Measurements from ENCODE around the gene TTLL11.
"Not testable (repeated sequence)": the region's sequence is repeated elsewhere in the genome, so short reads cannot be mapped to it uniquely, and the experiment has no call there.

Gene TTLL11

DNA sequence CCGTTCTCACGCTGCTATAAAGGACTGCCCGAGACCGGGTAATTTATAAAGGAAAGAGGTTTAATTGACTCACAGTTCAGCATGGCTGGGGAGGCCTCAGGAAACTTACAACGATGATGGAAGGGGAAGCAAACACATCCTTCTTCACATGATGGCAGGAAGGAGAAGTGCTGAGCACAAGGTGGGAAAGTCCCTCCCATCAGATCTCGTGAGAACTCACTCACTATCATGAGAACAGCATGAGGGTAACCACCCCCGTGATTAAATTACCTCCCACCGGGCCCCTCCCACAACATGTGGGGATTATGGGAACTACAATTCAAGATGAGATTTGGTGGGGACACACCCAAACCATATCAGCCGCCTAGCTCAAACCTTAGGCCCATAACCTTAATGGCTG, 24.1 kb upstream of the TTLL11 start:
- not testable (repeated sequence) for H3K9ac ChIP-seq (ENCODE audit: low read depth in 1 of 2, low read length in 2 of 2); H3K36me3 ChIP-seq (ENCODE audit: control insufficient read depth in 2 of 2, insufficient read depth in 2 of 2, low read length in 2 of 2); H3K27ac ChIP-seq (ENCODE audit: low read depth in 2 of 2, low read length in 2 of 2); H3K4me3 ChIP-seq (ENCODE audit: low read length in 2 of 2); H3K9me3 ChIP-seq (ENCODE audit: control insufficient read depth in 2 of 2, low read length in 2 of 2); H3K4me1 ChIP-seq (ENCODE audit: control insufficient read depth in 2 of 2, insufficient read depth in 2 of 2, low read length in 2 of 2)
- peaks cover 0 to 11% of the 10 kb centered on the region in 2 donors for H3K27me3 ChIP-seq (ENCODE audit: control insufficient read depth in 2 of 2, insufficient read depth in 2 of 2, low read length in 2 of 2)

DNA sequence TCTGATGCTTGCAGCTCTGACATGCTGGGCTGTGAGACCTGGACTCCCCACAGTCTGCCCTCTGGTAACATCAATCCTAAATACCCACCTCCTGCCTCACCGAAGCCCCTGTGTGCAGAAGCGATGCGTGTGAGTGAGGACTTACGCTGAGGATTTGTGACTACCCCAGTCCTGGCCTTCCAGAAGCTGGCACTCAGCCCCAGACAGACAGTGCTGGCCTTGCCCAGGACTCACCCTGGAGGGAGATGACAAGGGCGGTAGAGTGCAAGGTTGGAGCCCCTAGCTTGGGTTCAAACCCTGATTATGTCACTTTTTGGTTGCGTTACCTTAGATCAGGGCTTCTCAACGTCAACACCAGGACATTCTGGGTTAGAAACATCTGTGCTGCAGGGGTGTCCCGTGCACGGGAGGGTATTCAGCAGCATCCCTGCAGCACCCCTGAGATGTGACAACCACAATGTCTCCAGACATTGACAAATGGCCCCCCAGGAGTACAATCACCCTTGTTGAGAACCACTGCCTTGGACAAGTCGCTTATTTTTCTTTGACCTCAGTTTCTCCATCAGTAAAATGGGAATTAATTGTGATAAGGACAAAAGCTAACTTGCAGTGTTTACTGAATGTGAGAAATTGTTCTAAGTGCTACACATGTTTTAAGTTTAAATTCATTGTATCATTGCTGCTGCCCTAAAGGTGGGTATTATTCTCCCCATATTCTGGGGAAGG, 23.5 kb upstream of the TTLL11 start:
- no peaks in the 10 kb centered on the region for H3K4me1 ChIP-seq (ENCODE audit: control insufficient read depth in 2 of 2, insufficient read depth in 2 of 2, low read length in 2 of 2)
- no peak overlapping the region for H3K4me3 ChIP-seq (ENCODE audit: low read length in 2 of 2)
- H3K27ac ChIP-seq (ENCODE audit: low read depth in 2 of 2, low read length in 2 of 2) = no peak overlapping the region
- H3K9ac ChIP-seq (ENCODE audit: low read depth in 1 of 2, low read length in 2 of 2) = no peak overlapping the region
- H3K27me3 ChIP-seq (ENCODE audit: control insufficient read depth in 2 of 2, insufficient read depth in 2 of 2, low read length in 2 of 2) = peaks cover 0 to 11% of the 10 kb centered on the region in 2 donors
- H3K9me3 ChIP-seq (ENCODE audit: control insufficient read depth in 2 of 2, low read length in 2 of 2) = no peaks in the 10 kb centered on the region
- no peaks in the 10 kb centered on the region for H3K36me3 ChIP-seq (ENCODE audit: control insufficient read depth in 2 of 2, insufficient read depth in 2 of 2, low read length in 2 of 2)

DNA sequence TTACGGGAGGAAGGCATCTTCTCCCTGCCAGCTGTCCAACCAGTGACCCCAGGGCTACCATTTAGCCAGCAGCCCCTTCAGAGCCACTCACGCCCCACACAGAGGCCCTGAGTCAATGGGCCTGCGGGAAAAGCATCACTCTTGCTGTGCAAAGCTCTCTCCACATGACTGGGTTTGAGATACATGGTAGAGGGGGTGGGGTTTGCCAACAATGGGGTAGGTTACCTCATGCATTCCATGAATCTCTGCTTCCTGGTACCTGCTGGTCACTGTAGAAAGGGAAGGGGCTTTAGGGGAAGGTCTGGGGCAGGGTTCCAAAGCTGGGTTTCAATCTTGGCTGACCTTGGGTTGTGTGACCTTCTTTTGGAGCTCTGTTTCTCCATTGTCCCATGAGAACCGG, 22.9 kb upstream of the TTLL11 start:
- no peaks in the 10 kb centered on the region for H3K9me3 ChIP-seq (ENCODE audit: control insufficient read depth in 2 of 2, low read length in 2 of 2)
- H3K36me3 ChIP-seq (ENCODE audit: control insufficient read depth in 2 of 2, insufficient read depth in 2 of 2, low read length in 2 of 2) = no peaks in the 10 kb centered on the region
- H3K27ac ChIP-seq (ENCODE audit: low read depth in 2 of 2, low read length in 2 of 2) = no peak overlapping the region
- H3K27me3 ChIP-seq (ENCODE audit: control insufficient read depth in 2 of 2, insufficient read depth in 2 of 2, low read length in 2 of 2) = peaks cover 0 to 11% of the 10 kb centered on the region in 2 donors
- no peaks in the 10 kb centered on the region for H3K4me1 ChIP-seq (ENCODE audit: control insufficient read depth in 2 of 2, insufficient read depth in 2 of 2, low read length in 2 of 2)
- H3K9ac ChIP-seq (ENCODE audit: low read depth in 1 of 2, low read length in 2 of 2) = no peak overlapping the region
- no peak overlapping the region for H3K4me3 ChIP-seq (ENCODE audit: low read length in 2 of 2)

DNA sequence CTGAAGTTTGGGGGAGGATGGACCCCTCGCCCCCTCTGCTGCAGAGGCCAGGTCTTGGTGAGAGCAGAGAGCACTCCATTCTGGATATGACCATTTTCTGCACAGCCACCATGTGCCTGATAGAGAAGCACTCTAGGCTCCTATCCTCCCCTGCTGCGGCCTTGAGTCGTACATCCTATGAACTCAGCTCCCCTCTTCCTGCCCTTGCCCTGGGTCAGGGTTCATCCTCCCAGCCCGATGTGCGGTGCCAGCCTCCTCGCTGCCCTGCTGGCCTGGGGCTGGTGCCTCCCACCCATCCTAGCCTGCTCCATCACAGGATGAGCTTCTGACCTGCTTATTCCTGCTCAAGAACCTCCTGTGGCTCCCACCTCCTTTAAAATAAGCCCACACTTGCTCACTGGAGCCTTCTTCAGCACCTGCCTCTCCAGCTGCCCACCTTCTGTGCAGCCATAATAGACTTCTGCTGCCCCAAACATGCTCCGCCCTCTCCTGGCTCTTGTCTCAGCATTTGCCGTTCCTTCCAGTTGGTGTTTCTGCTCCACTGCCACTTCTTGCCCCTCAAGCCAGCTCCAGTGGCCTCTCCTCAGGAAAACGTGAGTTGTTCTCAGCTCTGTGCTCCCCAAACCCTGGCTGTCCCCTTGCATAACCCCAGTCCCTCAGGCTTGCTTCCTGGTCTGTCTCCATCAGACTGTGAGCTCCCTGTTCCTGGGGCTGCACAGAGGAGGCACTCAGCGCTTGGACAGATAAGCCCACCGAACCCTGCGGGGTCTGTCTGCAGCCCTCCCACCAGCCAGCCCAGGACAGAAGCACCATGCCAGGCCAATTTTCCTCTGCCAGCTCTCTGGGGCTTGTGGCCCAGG, 22.3 kb upstream of the TTLL11 start:
- Histone ChIP-seq H3K27me3 (ENCODE audit: control insufficient read depth in 2 of 2, insufficient read depth in 2 of 2, low read length in 2 of 2) (peaks cover 0 to 11% of the 10 kb centered on the region in 2 donors), H3K4me1 (ENCODE audit: control insufficient read depth in 2 of 2, insufficient read depth in 2 of 2, low read length in 2 of 2) (no peaks in the 10 kb centered on the region), H3K9ac (ENCODE audit: low read depth in 1 of 2, low read length in 2 of 2) (no peak overlapping the region), H3K4me3 (ENCODE audit: low read length in 2 of 2) (no peak overlapping the region), H3K36me3 (ENCODE audit: control insufficient read depth in 2 of 2, insufficient read depth in 2 of 2, low read length in 2 of 2) (no peaks in the 10 kb centered on the region), H3K9me3 (ENCODE audit: control insufficient read depth in 2 of 2, low read length in 2 of 2) (no peaks in the 10 kb centered on the region), H3K27ac (ENCODE audit: low read depth in 2 of 2, low read length in 2 of 2) (no peak overlapping the region)

DNA sequence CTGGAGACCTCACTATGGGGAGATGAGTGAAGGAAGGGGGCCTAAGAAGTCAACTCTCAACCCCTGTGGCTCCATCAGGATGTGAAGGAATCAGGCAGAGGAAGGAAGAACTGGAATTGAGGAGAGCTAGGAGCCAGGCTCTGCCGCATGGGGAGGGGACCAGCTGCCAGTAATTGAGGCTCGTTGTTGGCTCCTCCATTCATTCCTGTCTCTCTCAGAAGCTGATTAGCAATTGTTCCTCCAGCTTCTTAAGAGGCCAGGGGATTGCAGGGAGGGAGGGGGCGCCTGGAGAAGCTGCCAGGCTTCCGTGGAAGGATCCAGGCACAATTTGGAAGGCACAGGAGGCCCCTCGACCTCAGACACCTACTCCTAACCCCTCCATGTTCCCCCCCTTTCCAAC, 20.5 kb upstream of the TTLL11 start:
- Histone ChIP-seq H3K9ac (ENCODE audit: low read depth in 1 of 2, low read length in 2 of 2) (no peak overlapping the region), H3K27me3 (ENCODE audit: control insufficient read depth in 2 of 2, insufficient read depth in 2 of 2, low read length in 2 of 2) (peaks cover 0 to 11% of the 10 kb centered on the region in 2 donors), H3K4me1 (ENCODE audit: control insufficient read depth in 2 of 2, insufficient read depth in 2 of 2, low read length in 2 of 2) (no peaks in the 10 kb centered on the region), H3K9me3 (ENCODE audit: control insufficient read depth in 2 of 2, low read length in 2 of 2) (no peaks in the 10 kb centered on the region), H3K27ac (ENCODE audit: low read depth in 2 of 2, low read length in 2 of 2) (no peak overlapping the region), H3K4me3 (ENCODE audit: low read length in 2 of 2) (no peak overlapping the region), H3K36me3 (ENCODE audit: control insufficient read depth in 2 of 2, insufficient read depth in 2 of 2, low read length in 2 of 2) (no peaks in the 10 kb centered on the region)

DNA sequence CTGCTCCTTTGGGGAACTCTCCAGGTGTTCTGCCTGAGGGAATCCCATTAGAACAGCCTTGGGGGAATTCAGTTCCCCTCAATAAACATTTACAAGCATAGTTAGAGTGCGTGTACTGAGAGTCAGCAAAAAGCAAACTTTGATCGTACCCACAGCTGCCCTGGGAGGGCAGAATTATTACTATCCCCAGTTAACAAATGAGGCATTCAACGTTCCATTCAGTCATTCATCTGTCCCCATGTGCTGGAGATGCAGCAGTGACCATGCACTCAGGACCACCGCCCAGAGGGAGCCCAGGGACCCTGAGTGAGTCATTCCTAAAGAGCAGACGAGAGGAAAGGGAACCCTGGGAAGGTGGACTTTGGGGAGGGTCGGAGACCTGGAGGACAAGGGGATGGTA, 19.1 kb upstream of the TTLL11 start:
- no peak overlapping the region for H3K4me3 ChIP-seq (ENCODE audit: low read length in 2 of 2)
- H3K4me1 ChIP-seq (ENCODE audit: control insufficient read depth in 2 of 2, insufficient read depth in 2 of 2, low read length in 2 of 2) = no peaks in the 10 kb centered on the region
- H3K9ac ChIP-seq (ENCODE audit: low read depth in 1 of 2, low read length in 2 of 2) = no peak overlapping the region
- H3K27me3 ChIP-seq (ENCODE audit: control insufficient read depth in 2 of 2, insufficient read depth in 2 of 2, low read length in 2 of 2) = peaks cover 0 to 11% of the 10 kb centered on the region in 2 donors
- no peak overlapping the region for H3K27ac ChIP-seq (ENCODE audit: low read depth in 2 of 2, low read length in 2 of 2)
- H3K36me3 ChIP-seq (ENCODE audit: control insufficient read depth in 2 of 2, insufficient read depth in 2 of 2, low read length in 2 of 2) = no peaks in the 10 kb centered on the region
- no peaks in the 10 kb centered on the region for H3K9me3 ChIP-seq (ENCODE audit: control insufficient read depth in 2 of 2, low read length in 2 of 2)

DNA sequence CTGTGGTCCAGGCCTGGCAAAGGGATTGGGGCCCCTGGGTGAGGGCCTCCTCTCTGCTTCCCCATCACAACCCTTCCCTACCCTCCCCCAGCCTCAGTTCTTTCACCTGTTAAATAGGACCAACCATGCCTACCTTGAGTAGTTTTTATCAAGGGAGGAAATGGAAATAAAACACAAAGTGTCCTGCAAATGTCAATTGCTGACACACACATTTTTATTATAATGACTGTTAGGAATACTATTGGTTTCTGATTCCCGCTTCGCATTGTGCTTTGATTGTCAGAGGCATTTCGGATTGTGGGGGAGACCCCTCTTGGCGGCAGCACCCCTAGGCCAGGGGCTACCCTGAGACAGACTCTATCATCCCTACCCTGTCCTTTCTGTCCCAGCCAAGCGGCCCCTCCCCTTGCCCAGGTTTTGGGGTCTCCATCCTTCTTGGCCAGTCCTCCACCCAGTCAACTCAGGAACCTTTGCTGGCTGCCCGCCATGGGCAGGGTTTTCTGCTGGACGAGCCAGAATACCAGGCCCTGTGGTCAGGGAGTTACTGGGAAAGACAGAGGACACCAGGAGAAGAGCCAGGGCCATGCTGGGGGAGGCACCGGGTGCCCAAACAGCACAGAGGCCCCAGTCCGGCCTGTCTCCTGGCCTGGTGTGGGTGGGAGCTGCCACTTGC, 18.4 kb upstream of the TTLL11 start:
- H3K9ac ChIP-seq (ENCODE audit: low read depth in 1 of 2, low read length in 2 of 2) = no peak overlapping the region
- H3K36me3 ChIP-seq (ENCODE audit: control insufficient read depth in 2 of 2, insufficient read depth in 2 of 2, low read length in 2 of 2) = no peaks in the 10 kb centered on the region
- H3K4me1 ChIP-seq (ENCODE audit: control insufficient read depth in 2 of 2, insufficient read depth in 2 of 2, low read length in 2 of 2) = no peaks in the 10 kb centered on the region
- no peak overlapping the region for H3K27ac ChIP-seq (ENCODE audit: low read depth in 2 of 2, low read length in 2 of 2)
- peaks cover 0 to 11% of the 10 kb centered on the region in 2 donors for H3K27me3 ChIP-seq (ENCODE audit: control insufficient read depth in 2 of 2, insufficient read depth in 2 of 2, low read length in 2 of 2)
- no peak overlapping the region for H3K4me3 ChIP-seq (ENCODE audit: low read length in 2 of 2)
- H3K9me3 ChIP-seq (ENCODE audit: control insufficient read depth in 2 of 2, low read length in 2 of 2) = no peaks in the 10 kb centered on the region

DNA sequence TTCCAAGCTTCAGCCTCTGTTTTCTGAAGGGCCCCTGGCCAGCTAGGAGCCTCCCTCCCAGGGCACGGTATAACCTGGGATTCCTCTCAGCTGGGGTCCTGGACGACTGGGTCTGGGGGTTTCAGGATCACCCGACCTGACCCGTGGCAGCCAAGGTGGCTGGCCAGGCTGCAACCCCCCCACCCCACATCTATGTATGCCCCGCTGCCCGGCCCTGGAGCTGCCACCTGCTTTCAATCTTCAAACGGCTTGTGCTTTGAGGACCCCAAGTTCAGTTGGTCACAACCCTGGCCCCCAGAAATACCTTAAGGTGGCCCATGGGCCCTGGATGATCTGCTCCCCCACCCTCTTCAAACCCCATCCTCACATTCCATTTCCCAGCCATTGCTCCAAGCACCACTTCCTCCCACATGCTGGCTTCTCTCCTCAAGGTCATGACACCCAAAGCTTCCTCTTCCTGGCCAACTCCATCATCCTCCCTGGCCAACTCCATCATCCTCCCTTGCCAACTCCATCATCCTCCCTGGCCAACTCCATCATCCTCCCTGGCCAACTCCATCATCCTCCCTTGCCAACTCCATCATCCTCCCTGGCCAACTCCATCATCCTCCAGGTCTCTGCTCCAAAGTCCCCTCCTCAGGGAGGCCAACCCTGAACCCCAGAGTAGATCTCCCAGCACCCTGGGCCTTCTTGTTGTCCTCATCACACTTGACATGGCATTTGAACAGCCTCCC, 17.2 kb upstream of the TTLL11 start:
- no peak overlapping the region for H3K4me3 ChIP-seq (ENCODE audit: low read length in 2 of 2)
- H3K36me3 ChIP-seq (ENCODE audit: control insufficient read depth in 2 of 2, insufficient read depth in 2 of 2, low read length in 2 of 2) = no peaks in the 10 kb centered on the region
- H3K9ac ChIP-seq (ENCODE audit: low read depth in 1 of 2, low read length in 2 of 2) = no peak overlapping the region
- peaks cover 0 to 4% of the 10 kb centered on the region in 2 donors for H3K27me3 ChIP-seq (ENCODE audit: control insufficient read depth in 2 of 2, insufficient read depth in 2 of 2, low read length in 2 of 2)
- no peak overlapping the region for H3K27ac ChIP-seq (ENCODE audit: low read depth in 2 of 2, low read length in 2 of 2)
- no peaks in the 10 kb centered on the region for H3K9me3 ChIP-seq (ENCODE audit: control insufficient read depth in 2 of 2, low read length in 2 of 2)
- peaks cover 0 to 2% of the 10 kb centered on the region in 2 donors for H3K4me1 ChIP-seq (ENCODE audit: control insufficient read depth in 2 of 2, insufficient read depth in 2 of 2, low read length in 2 of 2)

DNA sequence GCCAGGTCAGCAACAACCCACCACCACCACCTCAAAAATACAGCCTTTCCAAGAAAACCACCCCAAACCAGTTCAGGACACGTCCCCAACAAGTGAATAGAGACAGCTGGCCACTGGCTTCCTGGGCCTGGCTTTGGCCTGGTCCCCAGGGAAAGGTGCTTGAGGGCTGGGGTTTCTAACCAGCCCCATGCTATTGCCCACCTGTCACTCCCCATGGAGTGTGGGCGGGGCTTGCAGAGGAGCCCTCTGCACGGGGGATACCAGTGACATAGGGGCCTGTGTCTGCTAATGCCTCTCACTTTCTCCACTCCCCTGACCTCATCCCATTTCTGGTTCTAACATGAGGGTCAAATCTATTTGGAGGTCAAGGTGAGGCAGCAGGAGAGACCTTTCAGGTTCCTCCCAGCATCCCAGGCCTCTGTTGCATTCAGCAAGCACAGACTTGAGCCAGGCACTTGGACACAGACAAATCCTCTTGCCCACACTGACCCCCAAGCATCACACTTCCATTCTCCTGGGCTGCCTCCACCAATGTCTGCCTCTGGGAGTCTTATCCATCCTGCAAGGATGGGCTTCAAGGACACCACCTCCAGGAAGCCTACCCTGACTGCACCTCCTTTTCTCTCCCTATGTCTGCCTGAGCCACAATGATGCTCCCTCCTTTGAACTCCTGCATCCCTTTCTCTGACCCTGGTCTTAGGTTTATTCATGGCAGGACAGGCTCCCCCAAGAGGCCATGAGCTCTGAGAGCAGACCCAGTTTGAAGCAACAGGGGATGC, 16.1 kb upstream of the TTLL11 start:
- Histone ChIP-seq H3K9me3 (ENCODE audit: control insufficient read depth in 2 of 2, low read length in 2 of 2) (no peaks in the 10 kb centered on the region), H3K36me3 (ENCODE audit: control insufficient read depth in 2 of 2, insufficient read depth in 2 of 2, low read length in 2 of 2) (no peaks in the 10 kb centered on the region), H3K27ac (ENCODE audit: low read depth in 2 of 2, low read length in 2 of 2) (no peak overlapping the region), H3K9ac (ENCODE audit: low read depth in 1 of 2, low read length in 2 of 2) (no peak overlapping the region), H3K27me3 (ENCODE audit: control insufficient read depth in 2 of 2, insufficient read depth in 2 of 2, low read length in 2 of 2) (no peaks in the 10 kb centered on the region), H3K4me1 (ENCODE audit: control insufficient read depth in 2 of 2, insufficient read depth in 2 of 2, low read length in 2 of 2) (peaks cover 0 to 2% of the 10 kb centered on the region in 2 donors), H3K4me3 (ENCODE audit: low read length in 2 of 2) (no peak overlapping the region)

Data from mucosa of rectum (tissue), 2 donors.